ENCODE measurements around the gene OVOL2. TPM values are rescaled to one million over a fixed set of nuclear protein-coding genes. Genes with fewer than 3 reads are reported as not detected.
A peak's percentile ranks its signal among the peaks of the same experiment; 100 is the strongest.

Gene OVOL2
- polyA plus RNA-seq, 1 donor: 4.4 TPM

- WGBS (ENCODE audit: insufficient coverage, low lambda C conversion rate): no CpG with 5 or more reads among the region's 6 CpGs
- no peaks in the 10 kb centered on the region for H3K36me3 ChIP-seq (ENCODE audit: control insufficient read depth, insufficient read depth, low read length)
- no peaks in the 10 kb centered on the region for H3K27me3 ChIP-seq (ENCODE audit: control insufficient read depth, insufficient read depth, low read length)
- H3K4me1 ChIP-seq (ENCODE audit: control insufficient read depth, insufficient read depth, low read length): peaks cover 16% of the 10 kb centered on the region
- no peaks in the 10 kb centered on the region for H3K9me3 ChIP-seq (ENCODE audit: control insufficient read depth, low read depth, low read length)
- H3K4me3 ChIP-seq (ENCODE audit: low read length): no peak overlapping the region
- DNase-seq: no peak
- H3K27ac ChIP-seq (ENCODE audit: low read length): no peak overlapping the region
Observed at GRCh38 chr20:18005990-18006364, 51.7 kb downstream of the OVOL2 start.

- peak overlapping the region; percentile 37 for H3K27ac ChIP-seq (ENCODE audit: low read length)
- H3K27me3 ChIP-seq (ENCODE audit: control insufficient read depth, insufficient read depth, low read length): no peaks in the 10 kb centered on the region
- peaks cover 16% of the 10 kb centered on the region for H3K4me1 ChIP-seq (ENCODE audit: control insufficient read depth, insufficient read depth, low read length)
- DNase-seq: peak in 1 of 2 donors; percentile 42
- no peak overlapping the region for H3K4me3 ChIP-seq (ENCODE audit: low read length)
- no peaks in the 10 kb centered on the region for H3K9me3 ChIP-seq (ENCODE audit: control insufficient read depth, low read depth, low read length)
- no CpG with 5 or more reads among the region's 21 CpGs for WGBS (ENCODE audit: insufficient coverage, low lambda C conversion rate)
- H3K36me3 ChIP-seq (ENCODE audit: control insufficient read depth, insufficient read depth, low read length): no peaks in the 10 kb centered on the region
Observed at GRCh38 chr20:18005170-18005989, 52.3 kb downstream of the OVOL2 start.

- no peak for DNase-seq
Observed at GRCh38 chr20:18004384-18005031, 53.2 kb downstream of the OVOL2 start.

GRCh38 chr20:18003897-18004296 lies 53.8 kb downstream of the OVOL2 start:
- no peak overlapping the region for H3K4me3 ChIP-seq (ENCODE audit: low read length)
- H3K4me1 ChIP-seq (ENCODE audit: control insufficient read depth, insufficient read depth, low read length): peaks cover 12% of the 10 kb centered on the region
- H3K27ac ChIP-seq (ENCODE audit: low read length): no peak overlapping the region
- DNase-seq: peak in 1 of 2 donors; percentile 29
- no CpG with 5 or more reads among the region's 5 CpGs for WGBS (ENCODE audit: insufficient coverage, low lambda C conversion rate)
- no peaks in the 10 kb centered on the region for H3K36me3 ChIP-seq (ENCODE audit: control insufficient read depth, insufficient read depth, low read length)
- no peaks in the 10 kb centered on the region for H3K27me3 ChIP-seq (ENCODE audit: control insufficient read depth, insufficient read depth, low read length)
- no peaks in the 10 kb centered on the region for H3K9me3 ChIP-seq (ENCODE audit: control insufficient read depth, low read depth, low read length)

More at GRCh38 chr20:18004384-18005031, 53.2 kb downstream of the OVOL2 start:
- no peaks in the 10 kb centered on the region for H3K27me3 ChIP-seq (ENCODE audit: control insufficient read depth, insufficient read depth, low read length)
- H3K9me3 ChIP-seq (ENCODE audit: control insufficient read depth, low read depth, low read length): no peaks in the 10 kb centered on the region
- peaks cover 16% of the 10 kb centered on the region for H3K4me1 ChIP-seq (ENCODE audit: control insufficient read depth, insufficient read depth, low read length)
- H3K27ac ChIP-seq (ENCODE audit: low read length): no peak overlapping the region
- H3K4me3 ChIP-seq (ENCODE audit: low read length): no peak overlapping the region
- H3K36me3 ChIP-seq (ENCODE audit: control insufficient read depth, insufficient read depth, low read length): no peaks in the 10 kb centered on the region
- WGBS (ENCODE audit: insufficient coverage, low lambda C conversion rate): no CpG with 5 or more reads among the region's 8 CpGs

GRCh38 chr20:18001131-18001921 lies 56.4 kb downstream of the OVOL2 start:
- DNase-seq: peak in 1 of 2 donors; percentile 43
- no peak overlapping the region for H3K27ac ChIP-seq (ENCODE audit: low read length)
- WGBS (ENCODE audit: insufficient coverage, low lambda C conversion rate): 74% methylated on average over 4 of the region's 10 CpGs
- H3K4me3 ChIP-seq (ENCODE audit: low read length): no peak overlapping the region
- no peaks in the 10 kb centered on the region for H3K36me3 ChIP-seq (ENCODE audit: control insufficient read depth, insufficient read depth, low read length)
- H3K4me1 ChIP-seq (ENCODE audit: control insufficient read depth, insufficient read depth, low read length): peaks cover 12% of the 10 kb centered on the region
- H3K27me3 ChIP-seq (ENCODE audit: control insufficient read depth, insufficient read depth, low read length): no peaks in the 10 kb centered on the region
- no peaks in the 10 kb centered on the region for H3K9me3 ChIP-seq (ENCODE audit: control insufficient read depth, low read depth, low read length)

GRCh38 chr20:17999566-17999965 lies 58.1 kb downstream of the OVOL2 start:
- H3K4me3 ChIP-seq (ENCODE audit: low read length): no peak overlapping the region
- DNase-seq: no peak
- peaks cover 10% of the 10 kb centered on the region for H3K4me1 ChIP-seq (ENCODE audit: control insufficient read depth, insufficient read depth, low read length)
- H3K36me3 ChIP-seq (ENCODE audit: control insufficient read depth, insufficient read depth, low read length): no peaks in the 10 kb centered on the region
- H3K9me3 ChIP-seq (ENCODE audit: control insufficient read depth, low read depth, low read length): no peaks in the 10 kb centered on the region
- WGBS (ENCODE audit: insufficient coverage, low lambda C conversion rate): 90% methylated on average over 2 of the region's 4 CpGs
- no peak overlapping the region for H3K27ac ChIP-seq (ENCODE audit: low read length)
- no peaks in the 10 kb centered on the region for H3K27me3 ChIP-seq (ENCODE audit: control insufficient read depth, insufficient read depth, low read length)

- no peak overlapping the region for H3K4me3 ChIP-seq (ENCODE audit: low read length)
- H3K9me3 ChIP-seq (ENCODE audit: control insufficient read depth, low read depth, low read length): no peaks in the 10 kb centered on the region
- no peaks in the 10 kb centered on the region for H3K4me1 ChIP-seq (ENCODE audit: control insufficient read depth, insufficient read depth, low read length)
- H3K27ac ChIP-seq (ENCODE audit: low read length): no peak overlapping the region
- 100% methylated on average over 3 of the region's 5 CpGs for WGBS (ENCODE audit: insufficient coverage, low lambda C conversion rate)
- H3K27me3 ChIP-seq (ENCODE audit: control insufficient read depth, insufficient read depth, low read length): no peaks in the 10 kb centered on the region
- no peaks in the 10 kb centered on the region for H3K36me3 ChIP-seq (ENCODE audit: control insufficient read depth, insufficient read depth, low read length)
- no peak for DNase-seq
Observed at GRCh38 chr20:17998446-17998845, 59.3 kb downstream of the OVOL2 start.

- no peak overlapping the region for H3K27ac ChIP-seq (ENCODE audit: low read length)
- WGBS (ENCODE audit: insufficient coverage, low lambda C conversion rate): 17% methylated on average over 2 of the region's 16 CpGs
- no peaks in the 10 kb centered on the region for H3K4me1 ChIP-seq (ENCODE audit: control insufficient read depth, insufficient read depth, low read length)
- H3K9me3 ChIP-seq (ENCODE audit: control insufficient read depth, low read depth, low read length): no peaks in the 10 kb centered on the region
- H3K36me3 ChIP-seq (ENCODE audit: control insufficient read depth, insufficient read depth, low read length): peaks cover 3% of the 10 kb centered on the region
- peak in 1 of 2 donors; percentile 48 for DNase-seq
- no peaks in the 10 kb centered on the region for H3K27me3 ChIP-seq (ENCODE audit: control insufficient read depth, insufficient read depth, low read length)
- no peak overlapping the region for H3K4me3 ChIP-seq (ENCODE audit: low read length)
Observed at GRCh38 chr20:17995967-17996819, 61.5 kb downstream of the OVOL2 start.

- Histone ChIP-seq H3K27me3 (ENCODE audit: control insufficient read depth, insufficient read depth, low read length) (no peaks in the 10 kb centered on the region), H3K4me1 (ENCODE audit: control insufficient read depth, insufficient read depth, low read length) (no peaks in the 10 kb centered on the region), H3K9me3 (ENCODE audit: control insufficient read depth, low read depth, low read length) (no peaks in the 10 kb centered on the region), H3K36me3 (ENCODE audit: control insufficient read depth, insufficient read depth, low read length) (peaks cover 25% of the 10 kb centered on the region), H3K4me3 (ENCODE audit: low read length) (no peak overlapping the region), H3K27ac (ENCODE audit: low read length) (no peak overlapping the region)
- no CpG with 5 or more reads among the region's 3 CpGs for WGBS (ENCODE audit: insufficient coverage, low lambda C conversion rate)
- DNase-seq: no peak
Observed at GRCh38 chr20:17993546-17993945, 64.2 kb downstream of the OVOL2 start.
